Esophagus squamous epithelium (tissue), 4 donors: ENCODE measurements around the gene KLK13.

ENCODE experiments used
- POLR2A ChIP-seq, 4 donors: fragments of 450-650 bp; IDR thresholded peaks; one replicate each; pipeline ENCODE4 v1.6.1; 2017; ENCODE audit warnings: antibody characterized with exemption in 4 of 4, mild to moderate bottlenecking in 4 of 4, moderate library complexity in 3 of 4
- TF ChIP-seq, protein P1 (sequence below), 6 experiments: fragments of 450-650 bp in 4 of 6; fragments of 200-600 bp in 2 of 6; sonication (generic) in 2 of 6; IDR thresholded peaks; one replicate each; pipeline ENCODE4 v1.5.1; 2016 to 2019; ENCODE audit warnings: antibody characterized with exemption in 6 of 6, mild to moderate bottlenecking in 4 of 6, moderate library complexity in 4 of 6

DNA sequence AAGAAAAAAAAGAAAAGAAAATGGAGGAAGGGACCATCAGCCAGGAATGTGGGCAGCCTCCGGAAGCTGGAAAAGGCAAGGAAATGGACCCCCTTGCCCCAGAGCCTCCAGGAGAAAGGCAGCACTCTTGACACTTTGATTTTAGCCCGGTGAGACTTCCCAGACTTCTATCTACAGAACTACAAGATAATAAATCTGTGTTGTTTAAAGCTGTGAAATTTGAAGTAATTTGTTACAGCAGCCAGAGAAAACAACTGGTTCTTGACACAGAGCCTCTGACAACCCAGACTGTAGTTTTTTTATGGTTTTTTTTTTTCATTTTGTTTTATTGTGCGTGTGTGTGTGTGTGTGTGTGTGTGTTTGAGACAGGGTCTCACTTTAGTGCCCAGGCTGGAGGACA lies 35.7 kb upstream of the KLK13 start:
- TF ChIP-seq, protein P1, sequence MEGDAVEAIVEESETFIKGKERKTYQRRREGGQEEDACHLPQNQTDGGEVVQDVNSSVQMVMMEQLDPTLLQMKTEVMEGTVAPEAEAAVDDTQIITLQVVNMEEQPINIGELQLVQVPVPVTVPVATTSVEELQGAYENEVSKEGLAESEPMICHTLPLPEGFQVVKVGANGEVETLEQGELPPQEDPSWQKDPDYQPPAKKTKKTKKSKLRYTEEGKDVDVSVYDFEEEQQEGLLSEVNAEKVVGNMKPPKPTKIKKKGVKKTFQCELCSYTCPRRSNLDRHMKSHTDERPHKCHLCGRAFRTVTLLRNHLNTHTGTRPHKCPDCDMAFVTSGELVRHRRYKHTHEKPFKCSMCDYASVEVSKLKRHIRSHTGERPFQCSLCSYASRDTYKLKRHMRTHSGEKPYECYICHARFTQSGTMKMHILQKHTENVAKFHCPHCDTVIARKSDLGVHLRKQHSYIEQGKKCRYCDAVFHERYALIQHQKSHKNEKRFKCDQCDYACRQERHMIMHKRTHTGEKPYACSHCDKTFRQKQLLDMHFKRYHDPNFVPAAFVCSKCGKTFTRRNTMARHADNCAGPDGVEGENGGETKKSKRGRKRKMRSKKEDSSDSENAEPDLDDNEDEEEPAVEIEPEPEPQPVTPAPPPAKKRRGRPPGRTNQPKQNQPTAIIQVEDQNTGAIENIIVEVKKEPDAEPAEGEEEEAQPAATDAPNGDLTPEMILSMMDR (IDR thresholded peaks at IDR 0.05), result no peak
- no peak for TF ChIP-seq POLR2A (IDR thresholded peaks at IDR 0.05)
